Measurements from ENCODE around the gene ZNRF2. TPM values are rescaled to one million over a fixed set of nuclear protein-coding genes. Genes with fewer than 3 reads are reported as not detected.

ZNRF2 gene
- total and polyA plus RNA-seq, 10 of the 15 experiments (the other 5 are each of a cell fraction or from before 2014, with no cell fraction given), result 1.2 to 20.4 (median 9.5) TPM

MicroRNAs within 50 kb of the gene (microRNA counts, 767-probe panel; counts per million panel counts)
- microRNA hsa-miR-550a-5p (1,125 counts per million, percentile 35 among the panel's probes with 10 or more counts), microRNA hsa-miR-550b-3p (2,046 counts per million, percentile 76 among the panel's probes with 10 or more counts)

Small RNA genes lying within 50 kb of the gene (microRNA-seq; reads per million reads assigned to microRNA genes)
- not detected for gene MIR550A1
- not detected for gene MIR550B1

Small RNA genes lying within 50 kb of the gene (small RNA-seq; reads per million reads assigned to genes)
- gene MIR550A1, result not detected

Other genes starting within 250 kb of the ZNRF2 start
- 2.7 and 5.0 TPM in 2 replicates for gene MTURN, start 149.6 kb upstream of the ZNRF2 start, total RNA-seq (2014; rRNA removed)
- 3.3 and 3.4 TPM in 2 replicates for gene MTURN, start 149.6 kb upstream of the ZNRF2 start, total RNA-seq (2014; rRNA removed; fragmentation: Illumina TruSeq; extraction: Trizol)
- gene MTURN, start 149.6 kb upstream of the ZNRF2 start, total RNA-seq (2021), result 4.3 and 4.7 TPM in 2 replicates
- 3.4 and 3.8 TPM in 2 replicates for gene MTURN, start 149.6 kb upstream of the ZNRF2 start, polyA plus RNA-seq (2011; rRNA removed)
- 3.3 and 3.8 TPM in 2 replicates for gene MTURN, start 149.6 kb upstream of the ZNRF2 start, polyA plus RNA-seq (2014; fragmentation: Illumina TruSeq; extraction: Trizol)
- gene MTURN, start 149.6 kb upstream of the ZNRF2 start, polyA plus RNA-seq (2014; fragmentation: Nextera tagmentation; extraction: Ambion mirVana), result under 1 TPM; 0.52 to 0.77 TPM
- gene MTURN, start 149.6 kb upstream of the ZNRF2 start, polyA plus RNA-seq (2014; rRNA removed), result 3.0 and 3.3 TPM in 2 replicates
- 1 to 10 TPM in 1 of 2 experiments, under 1 TPM in 1; 0.52 to 1.9 TPM for gene MTURN, start 149.6 kb upstream of the ZNRF2 start, polyA plus RNA-seq (2016; fragmentation: Nextera tagmentation; extraction: Ambion mirVana)
- 8.8 and 9.3 TPM in 2 replicates for gene NOD1, start 194.2 kb downstream of the ZNRF2 start, total RNA-seq (2014; rRNA removed)
- 8.4 and 9.0 TPM in 2 replicates for gene NOD1, start 194.2 kb downstream of the ZNRF2 start, total RNA-seq (2014; rRNA removed; fragmentation: Illumina TruSeq; extraction: Trizol)
- 13.7 and 14.6 TPM in 2 replicates for gene NOD1, start 194.2 kb downstream of the ZNRF2 start, total RNA-seq (2021)
- 12.0 and 13.8 TPM in 2 replicates for gene NOD1, start 194.2 kb downstream of the ZNRF2 start, polyA plus RNA-seq (2011; rRNA removed)
- 10.7 and 11.5 TPM in 2 replicates for gene NOD1, start 194.2 kb downstream of the ZNRF2 start, polyA plus RNA-seq (2014; fragmentation: Illumina TruSeq; extraction: Trizol)
- gene NOD1, start 194.2 kb downstream of the ZNRF2 start, polyA plus RNA-seq (2014; fragmentation: Nextera tagmentation; extraction: Ambion mirVana), result 1 to 10 TPM; 1.8 to 2.2 TPM
- gene NOD1, start 194.2 kb downstream of the ZNRF2 start, polyA plus RNA-seq (2014; rRNA removed), result 11.3 and 11.6 TPM in 2 replicates
- gene NOD1, start 194.2 kb downstream of the ZNRF2 start, polyA plus RNA-seq (2016; fragmentation: Nextera tagmentation; extraction: Ambion mirVana), result 1 to 10 TPM; 6.4 to 8.4 TPM
- gene GGCT, start 220.2 kb downstream of the ZNRF2 start, total RNA-seq (2014; rRNA removed), result 61.5 and 71.9 TPM in 2 replicates
- 78.9 and 86.1 TPM in 2 replicates for gene GGCT, start 220.2 kb downstream of the ZNRF2 start, total RNA-seq (2014; rRNA removed; fragmentation: Illumina TruSeq; extraction: Trizol)
- 59.1 and 65.2 TPM in 2 replicates for gene GGCT, start 220.2 kb downstream of the ZNRF2 start, total RNA-seq (2021)
- 57.0 and 91.2 TPM in 2 replicates for gene GGCT, start 220.2 kb downstream of the ZNRF2 start, polyA plus RNA-seq (2011; rRNA removed)
- gene GGCT, start 220.2 kb downstream of the ZNRF2 start, polyA plus RNA-seq (2014; fragmentation: Illumina TruSeq; extraction: Trizol), result 87.6 and 115 TPM in 2 replicates
- 100 to 1,000 TPM; 168 to 215 TPM for gene GGCT, start 220.2 kb downstream of the ZNRF2 start, polyA plus RNA-seq (2014; fragmentation: Nextera tagmentation; extraction: Ambion mirVana)
- gene GGCT, start 220.2 kb downstream of the ZNRF2 start, polyA plus RNA-seq (2014; rRNA removed), result 92.7 and 96.9 TPM in 2 replicates
- 100 to 1,000 TPM; 108 to 112 TPM for gene GGCT, start 220.2 kb downstream of the ZNRF2 start, polyA plus RNA-seq (2016; fragmentation: Nextera tagmentation; extraction: Ambion mirVana)

Measured in GM12878 (cell line).